Measurements from ENCODE around the gene CALHM5.

CALHM5 gene, protein sequence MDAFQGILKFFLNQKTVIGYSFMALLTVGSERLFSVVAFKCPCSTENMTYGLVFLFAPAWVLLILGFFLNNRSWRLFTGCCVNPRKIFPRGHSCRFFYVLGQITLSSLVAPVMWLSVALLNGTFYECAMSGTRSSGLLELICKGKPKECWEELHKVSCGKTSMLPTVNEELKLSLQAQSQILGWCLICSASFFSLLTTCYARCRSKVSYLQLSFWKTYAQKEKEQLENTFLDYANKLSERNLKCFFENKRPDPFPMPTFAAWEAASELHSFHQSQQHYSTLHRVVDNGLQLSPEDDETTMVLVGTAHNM

DNA sequence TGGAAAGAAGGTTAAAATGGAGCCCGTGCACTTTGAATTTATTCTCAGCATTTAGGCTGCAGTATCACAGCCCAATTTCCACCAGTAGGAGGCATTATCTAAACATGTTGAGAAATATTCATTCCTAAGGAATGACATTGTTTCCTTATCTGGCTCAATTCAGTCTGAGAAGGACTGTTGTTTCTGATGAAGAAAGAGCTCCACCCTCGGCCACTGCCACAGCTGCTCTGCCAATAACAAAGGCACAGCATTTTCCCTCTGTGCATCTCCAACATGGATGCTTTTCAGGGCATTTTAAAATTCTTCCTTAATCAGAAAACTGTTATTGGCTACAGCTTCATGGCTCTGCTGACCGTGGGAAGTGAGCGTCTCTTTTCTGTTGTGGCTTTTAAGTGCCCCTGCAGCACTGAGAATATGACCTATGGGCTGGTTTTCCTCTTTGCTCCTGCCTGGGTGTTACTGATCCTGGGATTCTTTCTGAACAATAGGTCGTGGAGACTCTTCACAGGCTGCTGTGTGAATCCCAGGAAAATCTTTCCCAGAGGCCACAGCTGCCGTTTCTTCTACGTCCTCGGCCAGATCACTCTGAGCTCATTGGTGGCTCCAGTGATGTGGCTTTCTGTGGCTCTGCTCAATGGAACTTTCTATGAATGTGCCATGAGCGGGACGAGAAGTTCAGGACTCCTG is at the start of gene CALHM5:
TSS of gene CALHM5 (plus strand) at position 216 of the 687 bp plus-strand sequence. CDS start at position 274, 58 bp downstream.
- H3K36me3 Mint-ChIP-seq (ENCODE audit: low read depth), result no peaks in the 10 kb centered on the region
- H3K4me1 Mint-ChIP-seq (ENCODE audit: low read depth), result no peaks in the 10 kb centered on the region
- no peak within 1 kb of the TSS for H3K27ac Mint-ChIP-seq
- H3K9me3 Mint-ChIP-seq, result peaks cover 10% of the 10 kb centered on the region
- H3K4me3 Mint-ChIP-seq, result no peak within 1 kb of the TSS
- H3K27me3 Mint-ChIP-seq, result no peaks in the 10 kb centered on the region

DNA sequence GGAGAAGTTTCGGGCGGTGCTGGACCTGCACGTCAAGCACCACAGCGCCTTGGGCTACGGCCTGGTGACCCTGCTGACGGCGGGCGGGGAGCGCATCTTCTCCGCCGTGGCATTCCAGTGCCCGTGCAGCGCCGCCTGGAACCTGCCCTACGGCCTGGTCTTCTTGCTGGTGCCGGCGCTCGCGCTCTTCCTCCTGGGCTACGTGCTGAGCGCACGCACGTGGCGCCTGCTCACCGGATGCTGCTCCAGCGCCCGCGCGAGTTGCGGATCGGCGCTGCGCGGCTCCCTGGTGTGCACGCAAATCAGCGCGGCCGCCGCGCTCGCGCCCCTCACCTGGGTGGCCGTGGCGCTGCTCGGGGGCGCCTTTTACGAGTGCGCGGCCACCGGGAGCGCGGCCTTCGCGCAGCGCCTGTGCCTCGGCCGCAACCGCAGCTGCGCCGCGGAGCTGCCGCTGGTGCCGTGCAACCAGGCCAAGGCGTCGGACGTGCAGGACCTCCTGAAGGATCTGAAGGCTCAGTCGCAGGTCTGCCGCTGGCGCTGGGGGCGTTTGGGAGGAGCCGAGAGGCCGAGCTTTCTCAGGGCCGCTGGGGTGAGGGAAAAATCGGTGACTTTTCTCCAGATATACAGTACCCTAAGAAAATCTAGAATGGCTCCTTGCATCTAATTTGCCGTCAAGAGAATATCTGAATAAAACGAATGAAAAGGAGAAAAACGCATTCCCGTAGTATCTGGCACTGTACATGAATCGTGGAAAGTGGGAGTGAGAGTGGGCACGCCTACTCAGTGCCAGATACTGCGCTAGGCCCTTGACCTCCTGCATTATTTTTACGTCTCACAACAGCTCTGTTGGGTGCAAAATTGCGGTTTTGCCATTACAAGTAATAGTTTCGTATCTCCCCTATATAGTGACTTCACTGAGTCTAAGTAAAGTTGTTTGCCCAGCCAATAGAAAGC is 49.2 kb upstream of the CALHM5 start:
- Mint-ChIP-seq H3K9me3 (no peaks in the 10 kb centered on the region), H3K27me3 (peaks cover 41% of the 10 kb centered on the region), H3K4me3 (peak overlapping the region; percentile 75), H3K27ac (peak overlapping the region; percentile 72), H3K36me3 (ENCODE audit: low read depth) (no peaks in the 10 kb centered on the region), H3K4me1 (ENCODE audit: low read depth) (peaks cover 46% of the 10 kb centered on the region)

DNA sequence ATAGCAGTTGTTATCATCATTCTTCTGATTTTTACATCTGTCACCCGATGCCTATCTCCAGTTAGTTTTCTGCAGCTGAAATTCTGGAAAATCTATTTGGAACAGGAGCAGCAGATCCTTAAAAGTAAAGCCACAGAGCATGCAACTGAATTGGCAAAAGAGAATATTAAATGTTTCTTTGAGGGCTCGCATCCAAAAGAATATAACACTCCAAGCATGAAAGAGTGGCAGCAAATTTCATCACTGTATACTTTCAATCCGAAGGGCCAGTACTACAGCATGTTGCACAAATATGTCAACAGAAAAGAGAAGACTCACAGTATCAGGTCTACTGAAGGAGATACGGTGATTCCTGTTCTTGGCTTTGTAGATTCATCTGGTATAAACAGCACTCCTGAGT is 48.1 kb upstream of the CALHM5 start:
- Mint-ChIP-seq H3K36me3 (ENCODE audit: low read depth) (no peaks in the 10 kb centered on the region), H3K9me3 (no peaks in the 10 kb centered on the region), H3K27me3 (peaks cover 41% of the 10 kb centered on the region), H3K4me1 (ENCODE audit: low read depth) (peaks cover 46% of the 10 kb centered on the region), H3K4me3 (no peak overlapping the region), H3K27ac (no peak overlapping the region)

DNA sequence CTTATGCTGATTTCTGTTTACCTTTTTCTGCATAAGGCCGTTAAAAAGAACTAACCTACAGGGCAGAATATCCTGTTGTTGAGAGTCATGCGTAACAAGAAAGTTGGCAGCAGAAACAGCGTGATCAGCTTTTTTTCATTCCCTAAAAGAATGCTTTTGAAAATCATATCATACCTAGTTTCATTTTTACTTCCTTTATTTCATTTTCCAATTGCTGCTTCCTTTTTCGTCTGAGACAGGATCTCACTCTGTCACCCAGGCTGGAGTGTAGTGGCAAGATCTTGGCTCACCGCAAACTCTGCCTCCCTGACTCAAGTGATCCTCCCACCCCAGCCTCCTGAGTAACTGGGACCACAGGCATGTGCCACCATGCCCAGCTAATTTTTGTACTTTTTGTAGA is 46.2 kb upstream of the CALHM5 start:
- Mint-ChIP-seq H3K27me3 (peaks cover 34% of the 10 kb centered on the region), H3K36me3 (ENCODE audit: low read depth) (no peaks in the 10 kb centered on the region), H3K9me3 (no peaks in the 10 kb centered on the region), H3K4me3 (no peak overlapping the region), H3K4me1 (ENCODE audit: low read depth) (peaks cover 46% of the 10 kb centered on the region), H3K27ac (no peak overlapping the region)

DNA sequence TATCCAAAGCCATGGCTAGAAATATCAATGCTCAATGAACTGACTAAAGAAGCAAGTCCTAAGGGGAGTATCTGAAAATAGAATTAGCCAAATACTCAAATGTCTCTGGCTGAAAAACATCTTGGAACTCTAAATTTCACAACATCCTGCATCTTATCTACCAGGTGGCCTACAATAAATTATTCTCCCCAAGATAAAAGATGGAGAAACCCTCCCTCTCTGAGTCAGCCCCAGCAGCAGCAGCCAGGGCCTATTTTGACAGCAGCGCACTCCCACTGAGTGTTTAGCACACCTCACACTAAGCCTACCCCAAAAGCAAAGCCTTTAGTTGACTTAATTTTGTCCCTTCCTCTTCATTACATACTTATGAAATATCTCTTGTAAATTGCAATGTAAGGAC is 44.3 kb upstream of the CALHM5 start:
- peaks cover 21% of the 10 kb centered on the region for H3K27me3 Mint-ChIP-seq
- peaks cover 34% of the 10 kb centered on the region for H3K4me1 Mint-ChIP-seq (ENCODE audit: low read depth)
- no peaks in the 10 kb centered on the region for H3K36me3 Mint-ChIP-seq (ENCODE audit: low read depth)
- H3K27ac Mint-ChIP-seq, result no peak overlapping the region
- H3K4me3 Mint-ChIP-seq, result no peak overlapping the region
- no peaks in the 10 kb centered on the region for H3K9me3 Mint-ChIP-seq

DNA sequence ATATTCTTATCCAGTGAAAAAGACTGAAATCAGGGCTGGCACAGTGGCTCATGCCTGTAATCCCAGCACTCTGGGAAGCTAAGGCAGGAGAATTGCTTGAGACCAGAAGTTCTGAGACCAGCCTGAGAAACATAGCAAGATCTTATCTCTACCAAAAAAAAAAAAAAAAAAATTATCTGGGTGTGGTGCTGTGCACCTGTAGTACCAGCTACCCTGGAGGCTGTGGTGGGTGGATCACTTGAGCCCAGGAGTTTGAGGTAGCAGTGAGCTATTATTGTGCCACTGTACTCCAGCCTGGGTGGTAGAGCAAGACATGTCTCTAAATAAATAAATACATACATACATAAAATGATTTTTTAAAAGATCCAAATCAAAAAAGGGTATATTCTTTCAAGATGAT is 43.9 kb upstream of the CALHM5 start:
- Mint-ChIP-seq H3K9me3 (no peaks in the 10 kb centered on the region), H3K4me3 (no peak overlapping the region), H3K36me3 (ENCODE audit: low read depth) (no peaks in the 10 kb centered on the region), H3K27me3 (peaks cover 19% of the 10 kb centered on the region), H3K4me1 (ENCODE audit: low read depth) (peaks cover 33% of the 10 kb centered on the region), H3K27ac (no peak overlapping the region)

DNA sequence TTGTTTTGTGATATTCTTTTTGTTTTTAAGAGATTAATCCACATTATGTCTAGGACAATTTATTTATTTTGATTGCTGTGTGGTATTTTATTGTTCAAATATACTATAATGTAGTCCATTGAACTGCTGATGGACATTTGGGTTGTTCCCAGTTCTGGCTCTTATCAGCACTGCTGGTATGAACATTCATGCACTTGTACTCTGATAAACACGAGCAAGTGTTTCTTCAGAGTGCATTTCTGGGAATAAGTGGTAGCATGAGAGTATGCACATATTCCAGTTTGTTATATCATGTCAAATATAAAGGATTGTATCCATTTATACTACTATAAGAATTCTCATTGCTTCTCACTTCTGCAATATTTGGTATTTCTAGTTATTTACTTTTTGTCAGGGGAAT is 43.1 kb upstream of the CALHM5 start:
- Mint-ChIP-seq H3K9me3 (no peaks in the 10 kb centered on the region), H3K27ac (no peak overlapping the region), H3K4me3 (no peak overlapping the region), H3K36me3 (ENCODE audit: low read depth) (no peaks in the 10 kb centered on the region), H3K27me3 (peaks cover 11% of the 10 kb centered on the region), H3K4me1 (ENCODE audit: low read depth) (peaks cover 26% of the 10 kb centered on the region)

DNA sequence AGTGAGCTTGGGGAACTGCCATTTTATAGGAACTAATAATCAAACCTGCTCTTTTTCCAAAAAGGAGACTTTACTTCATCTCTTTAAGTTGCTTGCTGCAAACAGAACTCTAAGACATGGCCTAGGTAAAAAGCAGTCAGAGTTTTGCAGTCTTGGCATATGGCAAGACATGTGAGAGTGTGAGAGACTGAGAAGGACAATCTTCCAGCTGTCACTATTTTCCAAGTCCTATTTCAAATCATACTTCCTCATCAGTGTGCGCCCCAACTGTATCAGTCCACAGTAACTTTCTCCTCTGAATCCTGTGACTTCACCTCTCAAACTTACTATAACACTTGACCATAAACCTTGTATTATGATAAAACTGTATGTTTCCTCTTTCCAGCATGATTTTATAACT is 39.9 kb upstream of the CALHM5 start:
- peaks cover 21% of the 10 kb centered on the region for H3K4me1 Mint-ChIP-seq (ENCODE audit: low read depth)
- no peaks in the 10 kb centered on the region for H3K27me3 Mint-ChIP-seq
- H3K36me3 Mint-ChIP-seq (ENCODE audit: low read depth), result no peaks in the 10 kb centered on the region
- H3K4me3 Mint-ChIP-seq, result no peak overlapping the region
- H3K9me3 Mint-ChIP-seq, result no peaks in the 10 kb centered on the region
- no peak overlapping the region for H3K27ac Mint-ChIP-seq

DNA sequence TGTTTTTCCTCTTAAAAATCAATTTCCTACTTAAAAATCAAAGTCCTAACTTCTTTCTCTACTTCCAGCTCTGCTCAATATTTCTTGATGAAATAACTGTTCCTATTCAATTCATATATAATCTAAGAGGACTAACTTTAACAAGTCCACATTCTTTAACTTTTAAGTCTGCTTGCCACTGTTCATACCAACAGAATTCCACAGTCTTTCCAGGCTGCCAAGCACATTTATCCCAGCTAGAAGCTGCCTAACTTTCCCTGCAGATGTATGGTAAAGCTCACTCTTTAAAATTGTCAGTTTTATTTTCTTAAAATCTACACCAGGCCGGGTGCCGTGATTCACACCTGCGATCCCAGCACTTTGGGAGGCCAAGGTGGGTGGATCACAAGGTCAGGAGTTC is 38.7 kb upstream of the CALHM5 start:
- Mint-ChIP-seq H3K27me3 (no peaks in the 10 kb centered on the region), H3K36me3 (ENCODE audit: low read depth) (no peaks in the 10 kb centered on the region), H3K9me3 (no peaks in the 10 kb centered on the region), H3K4me1 (ENCODE audit: low read depth) (peaks cover 20% of the 10 kb centered on the region), H3K27ac (no peak overlapping the region), H3K4me3 (no peak overlapping the region)

DNA sequence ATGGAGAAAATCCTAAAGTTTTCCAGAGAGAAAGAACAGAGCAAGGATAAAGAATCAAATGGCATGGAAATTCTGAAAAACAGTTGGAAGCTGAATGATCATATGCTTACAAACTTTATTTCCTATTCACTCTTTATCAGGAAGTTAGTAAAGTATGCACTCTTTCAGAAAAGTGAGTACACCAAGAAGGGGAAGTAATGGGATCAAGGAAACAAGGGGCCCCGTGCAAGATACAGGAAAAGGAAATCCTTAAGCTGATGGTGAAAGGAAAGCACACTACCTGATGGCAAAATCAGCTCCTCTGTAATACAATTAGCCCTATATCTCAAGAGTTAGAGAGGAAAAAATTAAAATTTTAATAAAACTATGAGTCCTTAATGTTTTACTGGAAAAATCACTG is 36.3 kb upstream of the CALHM5 start:
- Mint-ChIP-seq H3K4me3 (peak overlapping the region; percentile 19), H3K9me3 (no peaks in the 10 kb centered on the region), H3K36me3 (ENCODE audit: low read depth) (no peaks in the 10 kb centered on the region), H3K27ac (no peak overlapping the region), H3K4me1 (ENCODE audit: low read depth) (peaks cover 20% of the 10 kb centered on the region), H3K27me3 (no peaks in the 10 kb centered on the region)

DNA sequence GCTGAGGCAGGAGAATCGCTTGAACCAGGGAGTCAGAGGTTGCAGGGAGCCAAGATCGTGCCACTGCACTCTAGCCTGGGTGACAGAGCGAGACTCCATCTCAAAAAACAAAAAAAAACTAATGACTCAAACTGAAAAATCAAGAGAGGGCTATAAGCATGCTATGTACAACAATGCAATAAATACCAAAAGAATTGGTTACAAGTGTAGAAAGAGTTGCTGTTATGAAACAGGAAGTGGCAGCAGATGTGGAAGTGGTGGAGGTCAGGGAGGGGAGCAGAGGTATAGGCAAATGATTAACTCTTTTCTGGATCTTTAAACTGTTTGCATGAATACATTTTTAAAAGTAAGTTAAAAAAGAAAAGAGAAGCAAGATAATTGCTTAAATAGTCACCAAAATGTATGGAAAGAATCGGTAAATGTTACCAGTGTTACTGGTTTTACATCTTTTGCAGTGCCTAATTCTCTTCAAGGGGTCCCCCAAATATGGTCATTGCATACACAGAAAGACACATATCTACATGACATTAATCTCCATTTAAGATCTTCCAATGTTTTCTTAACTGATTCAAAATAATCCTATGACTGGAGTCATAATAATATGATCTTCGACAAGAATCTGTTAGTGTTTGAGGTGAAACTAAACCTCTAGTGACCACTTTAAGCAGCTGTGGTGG is 35.3 kb upstream of the CALHM5 start:
- no peaks in the 10 kb centered on the region for H3K27me3 Mint-ChIP-seq
- H3K9me3 Mint-ChIP-seq, result no peaks in the 10 kb centered on the region
- no peak overlapping the region for H3K27ac Mint-ChIP-seq
- peaks cover 20% of the 10 kb centered on the region for H3K4me1 Mint-ChIP-seq (ENCODE audit: low read depth)
- no peak overlapping the region for H3K4me3 Mint-ChIP-seq
- H3K36me3 Mint-ChIP-seq (ENCODE audit: low read depth), result no peaks in the 10 kb centered on the region

DNA sequence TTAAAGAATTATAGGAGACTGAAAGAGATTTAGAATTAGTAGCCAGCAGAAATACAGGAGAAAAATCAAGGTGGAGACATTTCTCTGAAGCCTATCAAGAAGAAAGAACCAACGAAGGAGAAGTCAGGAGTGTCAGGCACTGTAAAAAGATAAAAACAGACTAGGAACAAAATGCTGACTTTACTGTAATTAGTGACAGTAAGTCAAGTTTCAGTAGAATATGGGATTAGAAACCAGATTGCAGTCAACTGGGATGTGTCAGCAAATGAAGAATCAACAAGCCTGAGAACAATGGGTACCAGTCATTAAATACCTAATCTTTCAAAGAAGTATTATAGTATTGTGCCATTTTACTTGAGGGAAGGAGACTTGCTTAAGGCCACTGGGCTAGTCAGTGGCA is 28.7 kb upstream of the CALHM5 start:
- Mint-ChIP-seq H3K27me3 (peaks cover 3% of the 10 kb centered on the region), H3K4me3 (no peak overlapping the region), H3K9me3 (no peaks in the 10 kb centered on the region), H3K4me1 (ENCODE audit: low read depth) (no peaks in the 10 kb centered on the region), H3K27ac (no peak overlapping the region), H3K36me3 (ENCODE audit: low read depth) (no peaks in the 10 kb centered on the region)

DNA sequence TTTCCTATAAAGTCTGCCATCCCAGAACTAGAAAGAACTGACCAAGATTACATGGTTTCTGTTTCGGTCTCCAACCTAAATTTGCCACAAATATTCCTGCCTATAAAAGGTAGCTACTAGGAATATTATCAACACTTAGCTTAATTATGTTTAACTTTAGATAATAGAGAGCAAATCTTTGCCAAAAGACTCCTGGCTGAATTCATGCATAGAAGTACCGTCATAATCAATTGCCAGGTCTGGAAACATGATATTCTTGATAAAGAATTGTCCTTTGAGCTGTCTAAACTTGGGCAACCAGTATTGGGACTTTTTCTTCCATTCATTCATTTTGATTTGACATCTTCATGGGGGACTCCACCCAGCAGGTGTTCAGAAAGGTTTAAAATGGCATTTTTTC is 27.8 kb upstream of the CALHM5 start:
- Mint-ChIP-seq H3K36me3 (ENCODE audit: low read depth) (no peaks in the 10 kb centered on the region), H3K4me3 (no peak overlapping the region), H3K27ac (no peak overlapping the region), H3K4me1 (ENCODE audit: low read depth) (no peaks in the 10 kb centered on the region), H3K9me3 (no peaks in the 10 kb centered on the region), H3K27me3 (peaks cover 3% of the 10 kb centered on the region)

DNA sequence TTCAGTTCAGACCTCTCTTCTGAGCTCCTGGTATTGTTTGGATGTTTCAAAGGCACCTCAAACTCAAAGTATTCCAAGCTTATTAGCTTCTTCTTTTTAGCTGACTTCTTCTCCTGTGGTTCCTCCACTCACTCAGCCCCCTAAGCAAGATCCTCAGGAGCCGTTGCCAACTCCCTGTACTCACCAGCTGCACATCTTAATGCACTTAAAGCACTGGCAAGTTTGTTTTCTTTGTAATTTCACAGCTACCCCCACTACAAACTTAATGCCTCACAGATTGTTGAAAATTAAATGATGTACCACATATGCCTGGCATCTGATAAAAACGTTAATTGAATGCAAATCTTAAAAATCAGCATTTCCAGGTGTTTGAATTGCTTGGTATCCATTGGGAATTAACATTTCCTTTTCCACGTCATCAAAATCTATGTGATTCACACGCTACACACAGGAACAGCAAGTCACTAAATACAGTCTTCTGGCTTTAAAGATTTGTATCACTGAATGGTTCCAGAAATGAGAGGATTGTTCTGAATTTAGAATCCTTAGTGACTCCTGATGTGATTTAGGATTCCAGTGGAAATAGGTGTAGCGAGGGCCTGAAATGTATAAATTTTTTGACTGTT is 25.8 kb upstream of the CALHM5 start:
- peaks cover 16% of the 10 kb centered on the region for H3K27me3 Mint-ChIP-seq
- no peak overlapping the region for H3K4me3 Mint-ChIP-seq
- no peaks in the 10 kb centered on the region for H3K4me1 Mint-ChIP-seq (ENCODE audit: low read depth)
- no peaks in the 10 kb centered on the region for H3K36me3 Mint-ChIP-seq (ENCODE audit: low read depth)
- H3K27ac Mint-ChIP-seq, result no peak overlapping the region
- no peaks in the 10 kb centered on the region for H3K9me3 Mint-ChIP-seq

All from stimulated activated naive CD8-positive, alpha-beta T cell treated with anti-CD3 and anti-CD28 coated beads, Interleukin-15, Interleukin-2, amounts not matched to agents 100 ng/mL and 50 ng/mL, for 24 hours (primary cell).